Hematopoietic multipotent progenitor cell treated with erythropoietin and hydrocortisone succinate and interleukin-3 and kit ligand, for 4 days (in vitro differentiated cells): ENCODE measurements around the gene RENBP.

Experiments
- DNase-seq: peaks from one replicate; pipeline ENCODE4 v3.0.0-alpha.2; 2015

Gene RENBP

DNA sequence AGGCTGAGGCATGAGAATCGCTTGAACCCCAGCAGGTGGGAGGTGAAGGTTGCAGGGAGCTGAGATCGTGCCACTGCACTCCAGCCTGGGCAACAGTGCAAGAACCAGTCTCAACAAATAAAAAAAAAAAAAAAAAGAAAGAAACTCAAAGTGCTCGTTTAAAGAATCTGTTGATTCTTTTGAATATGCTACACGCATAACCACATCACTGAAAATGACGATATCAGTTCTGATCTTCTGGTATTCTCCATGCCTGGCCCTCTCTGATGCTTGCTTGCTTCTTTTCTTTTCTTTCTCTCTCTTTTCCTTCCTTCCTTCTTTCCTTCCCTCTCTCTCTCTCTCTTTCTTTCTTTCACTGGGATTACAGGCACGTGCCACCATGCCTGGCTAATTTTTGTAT is 32.6 kb downstream of the RENBP start:
- DNase-seq: no peak

DNA sequence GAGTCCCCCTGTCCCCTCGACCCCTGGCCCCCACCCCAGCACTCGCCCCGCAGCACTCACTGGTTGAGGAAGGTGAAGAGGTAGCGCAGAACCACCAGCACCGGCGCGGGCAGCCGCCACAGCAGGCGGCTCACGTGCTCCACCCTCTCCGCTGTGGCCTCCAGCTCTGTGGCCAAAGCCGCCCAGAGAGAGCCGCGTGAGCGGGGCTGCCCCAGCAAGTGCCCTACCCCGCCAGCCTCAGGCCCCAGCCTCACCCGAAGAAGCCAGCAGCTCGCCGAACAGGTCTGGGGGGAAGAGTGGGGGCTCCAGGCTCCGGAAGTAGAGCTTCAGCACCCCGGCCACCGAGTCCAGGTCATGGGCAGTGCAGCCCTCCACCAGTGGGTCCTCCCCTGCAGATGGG is 34.0 kb downstream of the RENBP start:
- no peak for DNase-seq

DNA sequence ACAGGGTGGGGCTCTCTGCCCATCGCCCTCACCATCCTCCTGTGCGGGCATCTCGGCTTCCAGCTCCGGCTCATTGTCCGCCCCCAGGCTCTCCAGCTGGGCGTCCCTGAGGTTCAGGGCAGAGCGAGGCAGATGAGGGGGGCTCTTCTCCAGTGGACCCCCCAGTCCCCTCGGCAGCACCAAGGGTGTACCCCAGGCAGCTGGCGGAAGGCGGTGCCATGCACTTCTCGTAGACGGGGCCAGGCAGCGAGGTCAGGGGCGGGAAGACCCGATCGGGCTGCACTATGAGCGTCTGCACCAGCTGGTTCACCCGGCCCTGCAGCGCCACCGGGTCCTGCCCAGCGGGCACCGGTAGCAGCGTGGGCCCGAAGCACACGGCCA is 34.5 kb downstream of the RENBP start:
- no peak for DNase-seq

DNA sequence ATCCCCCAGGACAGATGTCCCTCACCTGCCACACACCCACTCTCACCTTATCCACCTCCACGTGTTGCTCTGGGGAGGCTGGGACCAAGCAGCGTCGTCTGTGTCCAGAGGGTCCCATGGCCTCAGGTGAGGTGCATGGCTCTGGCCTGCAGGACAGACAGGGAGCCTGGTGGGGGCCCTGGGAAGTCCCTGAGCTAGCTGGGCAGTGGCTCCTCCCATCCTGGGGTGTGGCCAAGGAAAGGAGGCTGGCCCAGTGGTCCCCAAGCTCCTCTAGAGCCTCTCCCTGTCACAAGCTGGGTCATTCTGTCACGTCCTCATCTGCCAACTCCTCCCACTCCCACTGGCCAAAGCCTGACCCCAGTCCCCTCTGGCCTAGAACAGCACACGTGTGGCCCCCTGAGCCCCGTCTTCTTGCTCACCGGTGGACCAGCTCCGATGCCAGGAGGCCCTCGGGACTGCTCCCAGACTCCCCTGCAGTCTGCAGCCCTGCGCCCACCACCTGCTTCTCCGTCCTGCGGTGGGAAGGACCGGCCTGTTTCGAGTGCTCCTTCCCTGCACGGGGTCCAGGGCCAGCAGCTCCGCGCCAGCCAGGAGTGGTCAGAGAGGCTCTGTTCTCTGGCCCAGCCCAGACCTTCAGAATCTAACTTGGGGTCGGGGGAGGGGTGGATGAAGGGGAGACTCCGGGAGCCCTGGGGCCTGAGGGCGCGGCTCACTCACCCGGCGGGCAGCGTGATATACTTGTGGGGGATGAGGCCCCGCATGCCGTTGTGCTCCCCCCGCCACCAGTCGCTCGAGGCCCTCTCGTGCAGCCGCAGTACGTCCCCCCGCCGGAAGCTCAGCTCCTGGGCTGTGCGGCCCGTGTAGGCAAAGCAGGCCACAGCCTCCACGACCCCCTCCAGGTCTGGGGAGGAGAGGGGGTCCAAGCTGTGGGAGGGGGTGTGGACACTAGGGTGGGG is 35.1 kb downstream of the RENBP start:
- peak; percentile 53 for DNase-seq

DNA sequence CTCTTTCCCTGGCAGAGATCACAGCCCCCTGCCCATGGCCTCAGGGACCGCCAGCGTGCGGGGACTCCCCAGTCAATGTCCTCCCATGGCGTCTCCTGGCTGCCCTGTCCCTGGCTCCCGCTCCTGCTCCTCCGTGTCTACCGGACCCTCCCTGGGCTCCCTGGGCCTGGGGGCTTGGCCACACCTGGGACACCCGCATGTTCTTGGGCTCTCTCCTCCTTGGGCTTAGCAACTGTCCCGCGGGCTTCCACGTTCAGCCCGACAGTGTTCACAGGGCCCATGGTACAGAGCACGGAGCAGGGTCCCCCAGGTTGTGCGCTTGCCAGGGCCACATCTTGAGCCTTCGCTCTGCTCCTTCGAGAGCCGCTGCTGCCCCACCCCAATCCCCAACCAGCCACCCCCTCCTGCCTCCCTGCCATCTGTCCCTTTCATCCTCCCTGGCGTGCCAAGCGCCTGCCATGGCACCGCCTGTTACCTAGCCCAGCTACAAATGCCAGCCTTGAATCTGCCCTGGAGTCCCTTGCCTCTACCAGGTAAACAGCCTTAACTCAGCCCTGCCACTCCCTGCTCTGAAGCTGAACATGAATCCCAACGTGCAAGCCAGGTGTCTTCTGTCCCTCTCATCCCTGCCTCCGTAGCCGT is 36.1 kb downstream of the RENBP start:
- DNase-seq: no peak

DNA sequence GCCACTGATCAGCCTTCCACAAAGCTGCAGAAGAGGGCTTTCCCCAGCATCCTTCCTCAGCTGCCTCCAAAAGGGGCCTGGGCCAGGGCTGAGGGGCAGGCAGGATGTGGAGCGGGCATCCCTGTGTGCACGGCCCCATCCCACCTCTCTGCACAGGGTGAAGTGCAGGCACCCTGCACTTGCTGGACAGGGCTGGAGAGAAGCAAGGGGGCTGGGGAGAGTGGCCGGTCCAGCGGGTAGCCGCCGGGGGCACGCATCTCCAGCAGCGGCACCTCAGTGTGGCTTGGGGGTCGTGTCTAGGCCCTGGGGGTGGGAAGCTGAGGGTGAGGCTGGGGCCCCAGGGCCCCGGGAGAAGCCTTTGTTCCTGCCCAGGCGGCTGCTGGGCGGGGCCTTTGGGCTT is 37.0 kb downstream of the RENBP start:
- no peak for DNase-seq

DNA sequence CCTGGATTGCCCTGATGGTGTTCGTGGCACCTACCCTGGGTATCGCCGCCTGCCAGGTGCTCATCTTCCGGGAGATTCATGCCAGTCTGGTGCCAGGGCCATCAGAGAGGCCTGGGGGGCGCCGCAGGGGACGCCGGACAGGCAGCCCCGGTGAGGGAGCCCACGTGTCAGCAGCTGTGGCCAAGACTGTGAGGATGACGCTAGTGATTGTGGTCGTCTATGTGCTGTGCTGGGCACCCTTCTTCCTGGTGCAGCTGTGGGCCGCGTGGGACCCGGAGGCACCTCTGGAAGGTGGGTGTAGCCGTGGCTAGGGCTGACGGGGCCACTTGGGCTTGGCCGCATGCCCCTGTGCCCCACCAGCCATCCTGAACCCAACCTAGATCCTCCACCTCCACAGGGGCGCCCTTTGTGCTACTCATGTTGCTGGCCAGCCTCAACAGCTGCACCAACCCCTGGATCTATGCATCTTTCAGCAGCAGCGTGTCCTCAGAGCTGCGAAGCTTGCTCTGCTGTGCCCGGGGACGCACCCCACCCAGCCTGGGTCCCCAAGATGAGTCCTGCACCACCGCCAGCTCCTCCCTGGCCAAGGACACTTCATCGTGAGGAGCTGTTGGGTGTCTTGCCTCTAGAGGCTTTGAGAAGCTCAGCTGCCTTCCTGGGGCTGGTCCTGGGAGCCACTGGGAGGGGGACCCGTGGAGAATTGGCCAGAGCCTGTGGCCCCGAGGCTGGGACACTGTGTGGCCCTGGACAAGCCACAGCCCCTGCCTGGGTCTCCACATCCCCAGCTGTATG is 38.1 kb downstream of the RENBP start:
- no peak for DNase-seq

DNA sequence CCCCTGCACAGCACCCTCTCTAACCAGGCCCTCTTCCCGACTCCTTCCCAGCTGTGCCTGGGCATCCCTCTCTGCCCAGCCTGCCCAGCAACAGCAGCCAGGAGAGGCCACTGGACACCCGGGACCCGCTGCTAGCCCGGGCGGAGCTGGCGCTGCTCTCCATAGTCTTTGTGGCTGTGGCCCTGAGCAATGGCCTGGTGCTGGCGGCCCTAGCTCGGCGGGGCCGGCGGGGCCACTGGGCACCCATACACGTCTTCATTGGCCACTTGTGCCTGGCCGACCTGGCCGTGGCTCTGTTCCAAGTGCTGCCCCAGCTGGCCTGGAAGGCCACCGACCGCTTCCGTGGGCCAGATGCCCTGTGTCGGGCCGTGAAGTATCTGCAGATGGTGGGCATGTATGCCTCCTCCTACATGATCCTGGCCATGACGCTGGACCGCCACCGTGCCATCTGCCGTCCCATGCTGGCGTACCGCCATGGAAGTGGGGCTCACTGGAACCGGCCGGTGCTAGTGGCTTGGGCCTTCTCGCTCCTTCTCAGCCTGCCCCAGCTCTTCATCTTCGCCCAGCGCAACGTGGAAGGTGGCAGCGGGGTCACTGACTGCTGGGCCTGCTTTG is 38.9 kb downstream of the RENBP start:
- no peak for DNase-seq

DNA sequence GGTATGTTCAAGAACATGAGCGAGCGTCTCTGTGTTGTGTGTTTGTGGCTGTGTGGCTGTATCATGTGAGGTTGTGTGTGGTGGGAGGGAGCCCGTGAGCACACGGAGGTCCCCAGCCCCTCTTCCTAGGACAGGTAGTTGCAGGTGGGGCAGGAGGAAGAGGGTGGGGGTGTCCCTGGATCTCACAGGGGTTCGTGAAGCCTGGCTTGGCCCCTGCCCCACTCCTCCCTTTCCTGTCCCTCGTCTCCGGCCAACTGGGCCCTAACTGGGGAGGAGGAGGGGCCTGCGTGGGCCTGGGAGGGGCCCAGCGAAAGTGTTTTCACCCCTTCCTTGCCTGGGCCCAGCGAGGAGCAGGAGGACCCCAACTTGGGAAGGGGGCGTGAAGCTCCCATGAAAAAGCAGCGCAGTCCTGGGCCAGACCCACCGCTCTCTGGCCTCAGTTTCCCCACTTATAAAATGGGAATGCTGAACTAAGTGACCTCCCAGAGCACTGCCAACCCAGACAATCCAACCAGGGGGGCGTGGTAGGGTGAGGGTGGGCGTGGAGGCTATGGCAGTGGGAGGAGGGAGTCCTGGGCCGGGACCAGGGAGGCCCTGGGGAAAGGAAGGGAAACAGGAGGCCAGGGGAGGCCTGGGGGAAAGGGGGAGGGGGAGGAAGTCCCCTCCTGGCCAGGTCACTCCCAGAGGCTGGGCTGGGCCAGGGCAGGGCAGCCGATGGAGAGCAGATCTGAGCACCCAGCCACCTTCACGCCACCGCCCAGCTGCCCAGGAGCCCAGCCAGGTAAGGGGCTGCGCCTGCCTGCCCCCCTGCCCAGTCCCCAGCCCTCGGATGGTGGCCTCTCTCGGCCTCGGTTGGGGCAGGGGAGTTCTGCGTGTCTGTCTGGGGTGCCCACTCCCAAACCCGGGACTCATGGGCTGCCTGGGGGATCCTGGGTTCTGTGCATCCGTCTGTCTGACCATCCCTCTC is 40.2 kb downstream of the RENBP start, which contains the start of gene AVPR2:
AVPR2 (plus strand) TSS at position 683 of the 967 bp plus-strand sequence. CDS start 473 bp downstream, outside the sequence.
- DNase-seq: no peak

DNA sequence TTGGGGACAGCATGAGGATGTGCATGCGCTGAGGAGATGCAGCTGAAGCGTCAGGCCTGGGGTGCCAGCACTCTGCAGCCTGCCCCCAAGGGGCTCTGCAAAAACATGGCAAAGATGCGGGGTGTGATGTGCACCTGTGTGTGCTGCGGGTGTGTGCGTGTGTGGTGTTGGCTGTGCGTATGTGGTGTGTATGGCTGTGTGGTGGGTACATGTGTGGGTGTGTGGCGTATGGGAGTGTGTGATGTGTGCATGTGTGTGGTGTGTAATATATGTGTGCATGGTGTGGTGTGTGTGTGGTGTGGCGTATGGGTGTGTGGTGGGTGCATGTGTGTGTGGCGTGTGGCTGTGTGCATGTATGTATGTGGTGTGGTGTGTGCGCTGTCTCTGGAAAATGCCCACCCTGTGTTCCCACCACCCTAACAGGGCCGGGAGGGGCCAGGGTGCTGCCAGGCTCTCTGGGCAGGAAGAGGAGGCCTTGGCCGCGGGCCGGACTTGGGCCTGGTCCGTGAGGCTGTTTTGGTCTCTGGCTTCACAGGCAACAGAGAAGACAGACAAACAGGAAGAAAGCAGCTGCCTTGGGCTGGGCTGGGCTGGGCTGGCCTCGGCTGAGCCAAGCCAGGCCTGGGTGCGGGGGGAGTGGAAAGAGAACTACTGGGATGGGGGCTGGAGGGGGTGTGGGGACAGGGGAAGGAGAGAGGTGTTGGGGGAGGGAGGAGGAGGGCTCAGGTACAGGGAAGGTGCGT is 41.0 kb downstream of the RENBP start:
- peak; percentile 38 for DNase-seq

DNA sequence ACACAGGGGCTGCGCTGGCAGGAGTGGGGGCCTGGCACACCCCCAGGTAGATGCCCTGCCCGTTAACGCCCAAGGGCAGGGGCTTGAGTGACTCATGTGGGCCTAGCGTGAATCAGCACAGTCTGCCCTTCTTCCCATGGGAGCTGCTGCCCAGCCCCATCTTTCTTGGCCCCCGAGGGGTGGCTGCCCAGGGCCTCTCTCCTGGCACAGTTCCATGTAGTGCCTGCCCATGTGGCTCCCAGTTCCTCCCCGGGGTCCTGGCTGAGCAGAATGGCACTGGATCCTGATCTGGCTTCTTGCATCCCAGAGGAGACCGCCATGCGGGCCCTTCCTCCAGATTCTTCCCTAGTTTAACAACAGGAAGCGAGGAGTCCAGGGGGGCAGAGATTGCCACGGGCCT is 42.1 kb downstream of the RENBP start:
- no peak for DNase-seq

DNA sequence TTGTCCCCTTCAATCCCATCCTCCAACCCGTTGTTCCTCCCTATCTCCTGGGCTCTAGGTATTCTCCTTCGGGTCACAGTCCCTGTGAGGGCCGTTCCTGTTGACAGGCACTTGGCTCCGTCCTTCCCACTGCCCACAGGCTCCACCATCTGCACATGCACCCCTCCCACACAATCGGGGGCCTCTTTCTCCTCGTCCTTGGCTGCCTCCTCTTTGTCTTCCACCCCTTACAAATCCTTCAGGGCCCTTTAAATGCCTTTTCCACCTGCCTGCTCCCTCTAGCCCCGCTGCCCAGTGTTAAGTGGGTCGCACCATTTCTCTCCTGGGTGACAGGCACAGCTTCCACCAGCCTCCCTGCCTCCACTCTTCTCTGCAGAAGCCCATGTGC is 42.7 kb downstream of the RENBP start:
- DNase-seq: no peak

DNA sequence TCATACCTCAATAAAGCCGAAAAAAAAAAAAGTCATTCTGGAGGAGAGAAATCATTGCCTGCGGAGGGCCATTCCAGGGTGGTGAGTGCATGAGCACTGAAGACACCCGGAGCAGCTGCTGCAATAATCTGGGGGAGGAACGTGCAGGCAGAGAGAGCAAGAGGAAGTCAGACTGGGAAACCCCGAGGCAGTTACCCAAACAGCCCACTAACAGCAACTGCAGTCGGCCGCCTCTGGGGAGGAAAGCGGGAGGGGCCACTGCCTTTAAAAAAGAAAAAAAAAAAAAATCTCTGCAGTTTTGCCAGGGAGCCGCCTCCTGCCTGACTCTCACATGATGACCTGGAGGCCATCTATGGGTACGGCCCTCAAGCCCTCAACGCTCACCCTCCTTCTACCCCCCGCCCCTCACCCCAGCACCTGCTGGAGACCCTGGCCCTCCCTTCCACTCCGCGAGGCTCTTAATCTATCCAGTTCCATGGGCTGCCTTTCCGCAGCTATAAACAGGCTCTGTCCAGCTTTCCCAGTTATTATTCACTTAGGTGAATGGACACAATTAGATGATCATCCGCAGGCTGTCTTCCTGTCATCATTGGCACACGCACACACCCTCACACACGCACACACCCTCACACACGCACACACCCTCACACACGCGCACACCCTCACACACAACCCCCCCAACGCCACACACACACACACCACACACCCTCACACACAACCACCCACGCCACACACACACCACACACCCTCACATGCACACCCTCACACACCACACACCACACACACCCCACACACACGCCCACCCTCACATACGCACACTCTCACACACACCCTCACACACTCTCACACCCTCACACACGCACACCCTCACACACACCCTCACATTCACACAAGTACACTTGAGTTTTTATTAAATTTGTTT is 43.4 kb downstream of the RENBP start:
- DNase-seq: peak; percentile 84

DNA sequence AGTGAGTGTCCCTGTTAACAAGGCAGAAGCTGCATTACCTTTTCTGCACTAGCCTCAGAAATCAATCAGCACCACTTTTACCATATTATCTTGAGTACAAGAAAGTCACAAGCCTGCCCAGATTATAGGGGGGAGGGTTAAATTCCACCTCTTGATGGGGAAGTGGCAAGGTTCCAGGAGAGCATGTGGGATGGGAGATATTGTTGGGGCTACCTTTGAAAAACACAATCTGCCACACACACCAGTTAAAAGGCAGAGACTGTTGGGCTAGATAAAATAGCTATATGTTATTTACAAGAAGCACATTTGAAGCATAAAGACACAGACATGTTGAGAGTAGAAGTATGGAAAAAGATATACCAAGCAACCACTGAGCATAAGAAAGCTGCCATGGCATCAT is 46.5 kb downstream of the RENBP start:
- peak; percentile 88 for DNase-seq

DNA sequence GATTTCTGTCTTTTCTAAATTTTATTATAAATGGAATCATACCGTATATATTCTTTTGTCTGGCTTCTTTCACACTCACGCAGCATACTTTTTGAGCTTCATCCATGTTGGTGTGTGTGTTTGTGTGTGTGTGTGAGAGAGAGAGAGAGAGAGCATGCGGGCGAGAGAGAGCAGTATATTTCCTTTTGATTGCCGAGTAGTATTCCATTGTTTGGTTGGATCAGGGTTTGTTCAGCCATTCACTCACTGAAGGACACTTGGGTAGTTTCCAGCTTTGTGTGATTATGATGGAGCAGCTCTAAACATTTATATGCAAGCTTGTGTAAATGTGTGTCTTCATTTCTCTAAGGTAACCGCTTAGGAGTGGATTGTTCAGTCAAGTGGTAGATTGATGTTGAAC is 55.3 kb downstream of the RENBP start:
- DNase-seq: no peak

DNA sequence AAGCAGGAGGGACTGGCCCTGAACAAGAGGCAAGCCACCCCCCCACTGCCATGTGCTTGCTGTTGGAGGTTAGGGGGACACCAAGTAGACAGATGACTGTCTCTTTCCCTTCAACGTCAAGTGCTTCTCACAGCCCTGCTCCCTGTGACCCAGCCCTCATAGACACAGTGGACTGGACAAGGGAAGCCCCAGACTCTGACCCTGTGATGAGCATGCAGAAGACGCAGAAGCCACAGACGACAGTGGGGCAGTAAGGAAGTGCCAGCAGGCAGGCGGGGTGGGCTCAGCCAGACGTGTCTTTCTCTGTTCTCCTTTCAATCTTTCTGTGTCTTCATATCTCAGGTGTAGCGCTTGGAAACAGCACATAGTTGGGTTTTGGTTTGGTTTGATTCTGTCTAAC is 56.1 kb downstream of the RENBP start:
- DNase-seq: no peak

DNA sequence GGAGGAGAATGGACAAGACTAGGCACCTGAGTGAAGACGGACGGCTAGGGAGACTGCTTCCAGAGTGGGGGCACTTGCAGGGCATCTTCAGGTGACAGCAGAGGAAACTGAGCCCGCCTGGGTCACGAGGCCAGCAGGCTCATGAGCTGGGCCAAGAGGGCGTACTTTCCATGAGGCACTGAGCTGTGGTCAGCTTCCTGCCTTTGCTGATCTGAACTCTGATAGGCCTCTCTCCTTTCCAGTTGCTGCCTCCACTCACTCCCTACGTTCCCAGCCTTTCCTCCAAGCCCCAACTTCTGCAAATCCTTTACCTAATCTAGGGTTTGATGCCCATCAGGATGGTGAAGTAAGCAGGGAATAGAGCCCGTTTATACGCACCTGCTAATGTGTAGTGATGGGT is 57.1 kb downstream of the RENBP start:
- DNase-seq: no peak

DNA sequence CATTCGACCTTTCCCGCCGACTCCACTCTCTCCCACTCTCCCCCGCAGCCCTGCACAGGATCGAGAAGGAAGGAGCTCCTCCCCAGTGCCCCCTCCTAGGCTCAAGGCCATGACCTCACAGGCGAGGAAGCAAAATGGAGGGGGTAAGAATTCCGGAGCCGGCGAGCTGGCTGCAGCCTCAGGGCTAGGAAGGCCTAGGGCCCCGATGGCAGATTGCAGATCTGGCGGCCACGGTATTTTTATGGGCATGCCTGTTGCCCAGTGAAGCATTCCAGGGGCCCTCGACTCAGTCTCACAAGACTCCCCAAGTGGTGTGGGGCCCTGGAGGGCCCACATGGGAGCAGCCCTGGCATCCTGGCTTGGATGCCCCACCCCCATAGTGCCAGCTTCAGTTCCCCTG is 57.5 kb downstream of the RENBP start:
- DNase-seq: no peak

DNA sequence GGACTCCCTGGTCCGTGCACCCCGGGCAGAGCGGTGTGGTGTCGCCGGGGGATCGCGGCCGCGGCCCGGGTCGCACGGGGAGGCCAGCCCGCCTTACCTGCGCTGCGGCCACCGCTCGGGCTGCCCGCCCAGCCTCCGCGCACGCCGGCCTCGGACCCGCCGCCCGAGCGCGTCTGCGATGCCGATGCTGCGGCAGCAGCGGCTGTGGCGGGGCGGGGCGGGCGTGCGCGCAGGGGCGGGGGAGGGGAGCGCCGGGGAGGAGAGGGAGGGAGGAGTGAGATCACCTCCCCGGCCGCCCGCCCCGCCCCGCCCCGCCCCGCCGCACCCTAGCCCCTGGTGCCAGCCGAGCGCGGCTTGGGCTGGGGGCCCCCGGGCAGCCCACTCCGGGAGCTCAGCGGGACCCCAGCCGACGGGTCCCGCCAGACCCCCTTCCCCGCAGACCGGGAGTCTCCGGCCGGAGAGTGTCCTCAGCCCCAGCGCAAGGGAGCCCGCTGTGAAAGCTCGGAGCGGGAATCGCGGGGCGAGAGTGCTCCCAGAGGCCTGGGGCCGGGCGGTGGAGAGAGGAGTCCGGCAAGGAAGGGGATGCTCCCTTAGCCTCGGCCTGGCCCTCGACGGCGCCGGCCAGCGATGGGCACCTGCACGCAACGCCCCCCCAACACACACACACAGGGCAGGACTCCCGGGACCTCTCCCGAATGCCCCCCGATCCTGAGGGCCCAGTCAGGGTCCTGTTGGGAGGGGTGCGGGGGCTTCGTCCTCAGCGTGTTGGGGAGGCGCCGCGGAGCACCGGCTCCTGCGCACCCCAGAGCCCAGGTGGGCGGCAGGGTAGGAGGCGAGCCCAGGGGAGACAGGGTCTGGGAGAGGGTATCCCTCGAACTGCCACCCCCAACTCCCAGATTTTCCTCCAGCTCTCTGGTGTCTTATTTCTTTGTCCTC is 58.2 kb downstream of the RENBP start, which contains the start of gene L1CAM:
L1CAM (minus strand) TSS at position 206 of the 936 bp plus-strand sequence. CDS start 10,337 bp downstream, outside the sequence.
- peak; percentile 27 for DNase-seq
